AG09319 (cell line): ENCODE results near the gene TPSG1.

ENCODE experiments used
- DNase-seq: peaks from one replicate; pipeline ENCODE4 v3.0.0-alpha.2; 2010; ENCODE audit warnings: low read depth; ENCODE audit errors: extremely low read depth
- CTCF ChIP-seq: IDR thresholded peaks from 2 replicates; pipeline ENCODE4 v1.5.1; 2011; ENCODE audit warnings: low read depth, mild to moderate bottlenecking, inconsistent platforms, low read length, moderate library complexity

Gene TPSG1

DNA sequence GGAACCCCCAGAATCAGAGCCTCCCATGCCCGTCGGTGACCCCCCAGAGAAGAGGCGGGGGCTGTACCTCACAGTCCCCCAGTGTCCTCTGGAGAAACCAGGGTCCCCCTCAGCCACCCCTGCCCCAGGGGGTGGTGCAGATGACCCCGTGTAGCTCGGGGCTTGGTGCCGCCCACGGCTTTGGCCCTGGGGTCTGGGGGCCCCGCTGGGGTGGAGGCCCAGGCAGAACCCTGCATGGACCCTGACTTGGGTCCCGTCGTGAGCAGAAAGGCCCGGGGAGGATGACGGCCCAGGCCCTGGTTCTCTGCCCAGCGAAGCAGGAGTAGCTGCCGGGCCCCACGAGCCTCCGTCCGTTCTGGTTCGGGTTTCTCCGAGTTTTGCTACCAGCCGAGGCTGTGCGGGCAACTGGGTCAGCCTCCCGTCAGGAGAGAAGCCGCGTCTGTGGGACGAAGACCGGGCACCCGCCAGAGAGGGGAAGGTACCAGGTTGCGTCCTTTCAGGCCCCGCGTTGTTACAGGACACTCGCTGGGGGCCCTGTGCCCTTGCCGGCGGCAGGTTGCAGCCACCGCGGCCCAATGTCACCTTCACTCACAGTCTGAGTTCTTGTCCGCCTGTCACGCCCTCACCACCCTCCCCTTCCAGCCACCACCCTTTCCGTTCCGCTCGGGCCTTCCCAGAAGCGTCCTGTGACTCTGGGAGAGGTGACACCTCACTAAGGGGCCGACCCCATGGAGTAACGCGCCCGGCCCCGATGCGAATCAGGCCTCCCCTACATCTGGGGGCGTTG lies 4.0 kb downstream of the TPSG1 start:
- no peak for TF ChIP-seq CTCF
- no peak for DNase-seq

DNA sequence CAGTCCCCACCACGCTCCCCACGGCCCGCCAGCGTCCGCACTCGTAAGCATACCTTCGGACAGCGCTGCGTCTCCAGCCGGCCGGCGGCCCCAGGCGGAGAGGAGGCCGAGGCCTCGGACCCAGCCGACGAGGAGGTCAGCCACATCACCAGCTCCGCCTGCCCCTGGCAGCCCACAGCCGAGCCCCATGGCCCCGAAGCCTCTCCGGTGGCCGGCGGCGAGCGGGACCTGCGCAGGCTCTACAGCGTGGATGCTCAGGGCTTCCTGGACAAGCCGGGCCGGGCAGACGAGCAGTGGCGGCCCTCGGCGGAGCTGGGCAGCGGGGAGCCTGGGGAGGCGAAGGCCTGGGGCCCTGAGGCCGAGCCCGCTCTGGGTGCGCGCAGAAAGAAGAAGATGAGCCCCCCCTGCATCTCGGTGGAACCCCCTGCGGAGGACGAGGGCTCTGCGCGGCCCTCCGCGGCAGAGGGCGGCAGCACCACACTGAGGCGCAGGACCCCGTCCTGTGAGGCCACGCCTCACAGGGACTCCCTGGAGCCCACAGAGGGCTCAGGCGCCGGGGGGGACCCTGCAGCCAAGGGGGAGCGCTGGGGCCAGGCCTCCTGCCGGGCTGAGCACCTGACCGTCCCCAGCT lies 4.9 kb downstream of the TPSG1 start:
- no peak for DNase-seq
- no peak for TF ChIP-seq CTCF

DNA sequence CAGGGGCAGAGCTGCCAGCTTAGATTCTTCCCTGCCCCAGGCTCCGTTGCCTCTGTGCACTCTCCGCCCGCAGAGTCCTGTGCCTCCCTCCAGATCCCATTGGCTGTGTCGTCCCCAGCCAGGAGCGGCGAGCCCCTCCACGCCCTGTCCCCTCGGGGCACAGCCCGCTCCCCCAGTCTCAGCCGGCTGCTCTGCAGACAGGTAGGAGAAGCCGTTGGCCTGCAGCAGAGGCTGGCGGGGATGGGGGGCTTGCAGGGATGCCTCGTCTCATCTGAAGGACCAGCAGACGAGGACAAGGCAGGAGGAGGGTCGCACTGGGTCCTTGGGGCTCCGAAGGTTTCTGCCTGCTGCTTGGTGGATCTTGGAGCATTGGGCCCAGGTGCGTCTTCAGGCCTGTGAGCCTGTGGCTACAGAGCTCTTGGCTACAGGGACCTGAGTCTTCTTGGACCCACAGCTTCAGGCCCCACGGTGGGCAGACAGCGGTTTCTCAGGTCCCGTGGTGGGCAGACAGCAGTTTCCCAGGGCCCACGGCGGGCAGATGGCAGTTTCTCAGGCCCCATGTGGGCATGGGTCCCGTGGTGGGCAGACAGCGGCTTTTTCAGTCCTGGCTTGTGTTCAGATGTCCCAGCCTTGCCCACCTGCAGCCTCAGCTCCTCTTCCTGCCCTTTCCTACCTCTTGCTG lies 6.0 kb downstream of the TPSG1 start:
- TF ChIP-seq CTCF = no peak
- DNase-seq = no peak

DNA sequence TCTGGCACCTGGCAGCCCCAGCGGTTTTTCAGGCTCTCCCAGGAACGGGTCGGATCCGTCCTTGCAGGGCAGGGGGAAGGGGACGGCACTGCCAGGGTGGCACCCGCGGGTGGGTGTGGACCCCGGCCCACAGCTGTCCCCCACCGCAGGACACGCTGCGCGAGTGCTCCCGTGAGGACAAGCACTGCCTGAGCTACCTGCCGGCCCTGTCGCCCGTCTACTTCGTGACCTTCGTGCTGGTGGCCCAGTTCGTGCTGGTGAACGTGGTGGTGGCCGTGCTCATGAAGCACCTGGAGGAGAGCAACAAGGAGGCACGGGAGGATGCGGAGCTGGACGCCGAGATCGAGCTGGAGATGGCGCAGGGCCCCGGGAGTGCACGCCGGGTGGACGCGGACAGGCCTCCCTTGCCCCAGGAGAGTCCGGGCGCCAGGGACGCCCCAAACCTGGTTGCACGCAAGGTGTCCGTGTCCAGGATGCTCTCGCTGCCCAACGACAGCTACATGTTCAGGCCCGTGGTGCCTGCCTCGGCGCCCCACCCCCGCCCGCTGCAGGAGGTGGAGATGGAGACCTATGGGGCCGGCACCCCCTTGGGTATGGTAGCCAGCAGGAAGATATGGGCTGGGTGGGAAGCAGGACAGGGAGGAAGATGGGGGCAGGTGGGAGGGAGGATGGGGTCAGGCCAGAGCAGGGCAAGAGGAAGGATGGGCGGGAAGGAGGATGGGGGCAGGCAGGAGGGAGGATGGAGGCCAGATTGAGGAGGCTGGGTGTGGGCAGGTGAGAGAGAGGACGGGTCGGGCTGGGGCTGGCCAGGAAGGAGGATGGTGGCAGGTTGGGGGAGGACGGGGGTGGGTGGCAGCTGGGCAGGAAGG lies 6.8 kb downstream of the TPSG1 start:
- TF ChIP-seq CTCF = no peak
- DNase-seq = no peak

DNA sequence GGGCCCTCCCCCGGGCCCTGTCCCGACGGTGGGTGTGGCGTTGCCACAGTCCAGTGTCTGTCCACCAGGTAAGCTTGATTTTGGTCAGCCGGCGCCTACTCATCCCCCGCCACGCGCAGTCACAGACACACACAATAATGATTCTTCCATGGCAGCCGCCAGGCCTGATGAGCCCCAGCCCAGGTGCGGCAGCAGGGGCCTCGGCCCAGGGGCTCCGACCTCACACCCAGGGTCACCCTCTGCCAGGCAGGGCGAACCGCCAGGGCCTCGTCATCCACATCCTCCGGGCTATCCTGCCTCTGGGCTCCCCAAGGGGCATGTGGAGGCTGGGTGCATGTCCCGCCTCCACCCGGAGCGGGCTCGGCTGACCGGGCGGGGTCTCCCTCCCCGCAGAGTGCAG lies 7.5 kb downstream of the TPSG1 start:
- no peak for DNase-seq
- no peak for TF ChIP-seq CTCF

DNA sequence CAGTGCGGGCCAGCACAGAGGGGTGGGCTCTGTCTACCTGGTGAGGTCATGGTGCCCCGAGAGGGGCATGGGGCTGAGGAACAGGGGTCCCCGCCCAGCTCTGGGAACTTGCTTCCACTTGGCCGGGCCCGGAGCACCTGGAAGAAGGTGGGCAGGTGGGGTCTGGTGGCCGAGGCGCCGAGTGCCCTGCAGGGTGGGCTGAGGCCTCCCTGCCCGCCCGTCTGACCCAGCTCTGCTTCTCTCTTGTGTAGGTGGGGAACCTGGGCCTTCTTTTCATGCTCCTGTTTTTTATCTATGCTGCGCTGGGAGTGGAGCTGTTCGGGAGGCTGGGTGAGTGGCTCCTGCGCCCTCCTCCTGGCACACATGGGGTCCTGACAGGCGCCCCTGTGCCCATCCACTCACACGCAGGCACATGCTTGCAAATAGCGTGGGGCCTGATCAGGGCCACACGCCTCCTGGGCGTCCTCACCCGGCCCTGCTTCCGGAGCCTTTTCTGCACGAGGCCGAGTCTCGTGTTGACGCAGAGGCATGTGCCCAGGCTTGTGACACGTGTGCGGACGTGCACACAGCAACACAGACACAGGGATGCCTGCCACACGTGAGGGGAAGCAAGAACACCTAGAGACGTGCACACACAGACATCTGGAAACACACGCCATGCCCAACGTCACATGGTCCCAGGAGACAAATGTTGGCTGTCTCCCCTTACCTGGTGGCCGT lies 8.2 kb downstream of the TPSG1 start:
- no peak for DNase-seq
- TF ChIP-seq CTCF = no peak
